ENCODE results near the gene TAGLN2.

TAGLN2 gene

DNA sequence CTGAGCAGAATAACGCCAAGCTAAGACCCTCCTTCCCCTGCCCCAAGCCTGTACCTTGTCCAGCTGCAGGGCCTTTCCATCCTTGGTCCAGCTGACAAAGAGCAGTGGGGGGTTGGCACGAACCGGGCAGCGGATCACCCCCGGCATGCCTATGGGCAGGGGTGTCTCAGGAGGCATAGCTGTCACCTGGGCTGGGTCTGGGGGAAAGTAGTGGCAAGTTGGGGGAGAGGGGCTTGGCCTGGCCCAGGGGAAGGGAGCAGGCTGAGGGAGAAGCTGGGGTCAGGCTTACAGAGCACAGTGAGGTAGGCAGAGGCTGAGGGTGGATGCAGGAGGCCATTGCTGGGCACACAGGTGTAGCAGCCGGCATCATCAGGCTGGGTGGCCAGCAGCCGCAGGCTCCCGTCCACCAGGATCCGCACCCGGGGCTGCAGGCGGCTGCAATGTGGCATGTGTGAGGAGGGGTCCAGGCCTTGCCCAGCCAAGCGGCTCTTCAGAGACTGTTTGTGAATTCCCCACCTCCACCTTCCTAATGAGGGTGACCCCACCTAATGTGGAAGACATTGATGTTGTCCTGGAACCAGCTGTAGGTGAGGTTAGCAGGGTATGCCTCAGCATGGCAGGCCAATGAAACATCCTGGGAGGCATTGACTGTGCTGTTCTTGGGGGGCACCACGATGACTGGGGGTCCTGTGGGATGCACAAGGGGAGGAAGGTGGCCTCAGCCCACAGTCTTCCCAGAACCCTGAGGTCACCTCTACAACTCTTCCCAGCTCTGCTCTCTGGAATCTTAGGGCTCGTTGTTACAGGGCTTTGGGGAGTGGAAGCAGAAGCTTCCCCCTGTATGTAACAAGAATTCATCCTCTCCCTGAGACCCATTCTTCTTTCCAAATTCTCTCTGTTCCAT lies 9.1 kb upstream of the TAGLN2 start:
- no peak for DNase-seq

DNA sequence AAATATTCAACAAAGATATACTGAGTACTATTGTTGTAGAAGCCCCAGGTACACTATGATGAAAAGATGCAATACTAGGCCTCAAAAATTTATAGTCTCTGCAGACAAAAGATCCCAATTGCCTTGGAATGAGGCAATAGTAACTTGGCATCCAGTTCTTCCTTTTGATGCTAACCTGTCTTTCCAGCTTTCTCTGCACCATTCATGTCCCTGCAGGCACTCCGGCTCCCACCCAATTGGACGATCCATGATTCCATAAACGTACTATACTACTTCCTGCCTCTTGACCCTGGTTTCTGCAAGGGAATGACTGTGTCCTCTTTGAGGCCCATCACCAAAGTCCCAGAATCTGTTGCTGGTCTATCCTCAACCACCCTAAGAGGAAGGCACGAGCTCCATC lies 8.0 kb upstream of the TAGLN2 start:
- no peak for DNase-seq

DNA sequence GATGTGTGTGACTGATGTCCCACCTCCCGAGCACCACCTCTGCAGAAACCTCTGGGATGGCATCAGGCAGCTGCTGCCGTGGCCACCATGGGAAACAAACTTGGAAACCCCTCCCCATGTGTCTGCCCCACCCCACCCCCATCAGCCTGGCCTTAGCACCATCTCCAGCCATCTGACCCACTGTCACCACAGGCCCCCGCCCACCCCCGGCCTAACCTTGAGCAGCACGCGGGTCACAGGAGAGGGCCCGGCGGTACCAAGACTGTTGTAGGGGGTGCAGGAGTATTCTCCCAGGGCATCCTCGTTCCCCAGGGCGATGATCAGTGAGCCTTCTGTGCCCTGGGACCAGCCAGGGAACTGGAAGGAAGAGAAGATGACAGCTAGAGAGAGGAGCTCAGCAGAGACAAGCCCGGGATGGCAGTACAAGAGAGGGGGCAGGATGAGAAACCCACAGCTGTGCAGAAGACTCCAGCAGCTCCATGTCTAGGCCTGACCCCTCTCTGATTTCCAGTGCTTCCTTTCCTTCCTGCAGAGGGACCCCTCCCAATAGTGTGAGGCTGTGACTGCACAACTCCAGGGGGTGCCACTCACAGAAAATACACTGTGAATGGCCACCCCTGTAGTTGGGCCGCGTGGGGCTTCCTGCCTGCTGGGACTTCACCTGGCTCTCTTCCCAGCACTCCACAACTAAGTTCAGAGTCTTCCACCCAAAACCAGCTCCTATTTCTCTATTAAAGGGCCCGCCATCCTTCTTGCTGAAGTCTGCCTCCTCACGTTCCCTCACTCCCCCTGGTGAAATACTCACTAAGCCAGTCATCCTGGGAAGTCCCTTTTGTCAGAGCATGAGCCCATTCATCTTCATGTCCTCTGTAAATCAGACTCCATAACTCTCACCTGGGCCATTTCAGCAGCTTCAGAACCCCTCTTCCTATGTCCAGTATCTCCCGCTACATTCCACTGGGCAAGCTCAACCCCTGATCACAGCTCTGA lies 7.3 kb upstream of the TAGLN2 start:
- DNase-seq: no peak

DNA sequence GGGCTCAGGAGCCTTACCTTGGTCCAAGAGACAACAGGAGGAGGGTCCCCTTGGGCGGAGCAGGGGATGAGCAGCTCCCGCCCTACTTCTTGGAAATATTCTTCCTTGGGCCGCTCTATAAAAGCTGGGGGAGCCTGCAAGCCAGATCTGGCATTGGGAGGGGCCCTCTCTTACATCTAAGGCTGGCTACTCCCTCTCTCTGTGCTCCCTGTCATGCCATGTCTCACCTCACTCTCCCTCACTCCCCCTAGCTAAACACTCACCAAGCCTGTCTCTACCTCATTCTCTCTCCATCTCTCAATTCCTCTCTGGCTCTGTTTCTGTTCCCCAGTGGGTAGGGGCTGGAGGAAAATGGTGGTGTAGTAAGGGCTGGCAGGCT lies 6.5 kb upstream of the TAGLN2 start:
- DNase-seq: no peak

DNA sequence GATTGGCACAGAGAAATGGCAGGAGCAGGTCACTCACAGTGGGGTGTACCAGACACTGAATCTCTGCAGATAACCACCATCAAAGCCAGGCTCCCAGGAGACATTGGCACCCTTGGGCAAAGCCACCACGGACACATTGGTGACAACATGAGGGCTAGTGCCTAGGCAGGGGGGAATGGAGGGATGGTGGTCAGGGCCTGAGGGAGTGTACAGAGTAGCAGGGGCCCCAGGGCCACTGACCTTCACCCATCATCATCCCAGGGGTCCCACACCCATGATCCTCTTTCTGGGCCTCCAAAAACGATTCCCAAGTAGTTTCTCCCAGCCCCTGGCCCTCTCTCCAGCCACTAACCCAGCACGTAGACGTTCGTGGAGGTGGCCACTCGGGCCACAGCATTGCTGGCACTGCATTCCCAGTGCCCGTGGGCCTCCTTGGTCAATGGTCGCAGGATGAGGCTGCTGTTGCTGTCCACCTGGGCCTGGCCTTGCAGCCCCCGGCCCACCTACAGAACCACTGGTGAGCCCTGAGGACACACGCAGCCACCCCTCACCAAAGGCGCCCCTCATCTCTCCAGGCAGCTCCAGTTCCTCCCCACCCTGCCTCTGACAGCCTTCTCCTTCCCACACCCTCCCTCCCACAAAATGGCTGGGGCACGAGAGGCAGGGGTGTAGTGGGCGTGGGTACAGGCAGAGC lies 5.9 kb upstream of the TAGLN2 start:
- no peak for DNase-seq

DNA sequence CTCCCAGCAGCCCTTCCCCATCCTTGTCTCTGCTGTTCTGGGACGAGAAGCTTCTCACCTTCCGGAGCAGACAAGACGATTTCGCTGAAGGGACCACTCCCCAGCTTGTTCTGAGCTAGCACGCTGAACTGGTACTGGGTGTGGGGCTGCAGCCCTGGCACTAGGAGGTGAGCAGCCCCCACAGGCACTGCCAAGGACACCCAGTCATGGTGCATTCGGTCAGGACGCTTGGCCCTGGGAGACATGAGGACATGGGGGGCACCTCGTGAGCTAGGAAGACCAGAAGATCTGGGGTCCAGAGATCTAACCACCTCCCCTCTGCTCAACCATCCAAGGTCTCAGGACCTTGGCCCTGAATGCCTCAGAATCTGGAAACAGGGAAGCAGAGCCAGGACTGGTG lies 5.3 kb upstream of the TAGLN2 start:
- DNase-seq: no peak

DNA sequence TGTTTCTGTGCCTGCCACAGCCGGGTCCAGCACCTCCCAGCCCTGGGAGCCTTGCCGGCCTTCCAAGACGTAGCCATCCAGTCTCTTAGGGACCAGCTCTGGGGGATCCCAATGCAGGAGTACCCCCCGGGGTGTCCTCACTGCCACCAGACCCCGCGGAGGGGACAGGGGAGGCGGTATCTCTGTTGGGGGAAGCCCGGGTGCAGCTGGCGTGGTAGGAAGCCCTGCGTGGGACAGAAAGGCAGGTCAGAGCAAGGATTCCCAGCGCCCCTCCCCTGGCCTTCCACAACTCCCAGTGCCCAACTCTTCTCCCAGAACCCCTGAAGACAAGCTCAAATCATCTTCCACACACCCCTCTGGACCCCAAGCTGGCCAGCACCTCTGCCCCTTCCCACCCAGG lies 4.9 kb upstream of the TAGLN2 start:
- no peak for DNase-seq

DNA sequence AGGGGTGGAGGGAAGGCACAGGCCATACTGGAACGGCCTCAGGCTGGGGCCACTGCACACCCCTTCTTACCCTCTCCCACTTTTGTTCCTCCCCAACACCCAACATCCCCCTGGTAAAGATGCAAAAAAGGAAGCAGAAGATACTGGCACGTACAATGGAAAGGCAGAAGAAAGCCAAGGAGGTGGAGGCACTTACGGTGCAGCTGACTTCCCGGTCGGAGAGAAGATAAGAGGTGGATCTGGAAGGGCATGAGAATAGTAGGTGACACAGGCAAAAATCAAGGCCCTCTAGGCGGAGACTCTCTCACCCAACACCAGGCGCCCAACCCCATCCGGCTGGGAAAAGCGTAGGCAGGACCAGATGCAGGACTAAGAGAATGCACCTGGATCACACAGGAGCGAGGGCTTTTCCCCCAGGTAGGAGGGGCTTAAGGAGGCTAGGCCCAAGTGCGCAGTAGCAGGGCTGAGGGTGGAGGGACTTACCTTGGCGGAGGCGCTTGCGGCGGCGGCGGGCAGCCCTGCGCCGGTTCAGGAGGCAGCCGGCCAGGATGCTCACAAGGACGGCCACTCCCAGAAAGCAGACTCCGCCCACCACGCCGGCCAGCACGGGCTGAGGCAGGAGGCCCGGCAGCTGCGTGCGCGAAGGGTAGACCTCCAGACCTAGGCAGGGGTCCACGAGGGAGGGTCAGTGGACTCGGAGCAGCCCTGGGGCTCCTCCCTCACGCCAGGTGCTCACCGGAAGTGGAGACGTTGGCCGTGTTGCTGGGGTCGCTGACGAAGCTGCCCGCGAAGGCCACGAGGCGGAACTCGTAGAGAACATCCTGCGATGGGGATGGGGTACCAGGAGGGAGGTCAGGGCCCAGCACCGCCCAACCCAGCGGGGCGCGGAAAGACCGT lies 4.1 kb upstream of the TAGLN2 start:
- DNase-seq: no peak

DNA sequence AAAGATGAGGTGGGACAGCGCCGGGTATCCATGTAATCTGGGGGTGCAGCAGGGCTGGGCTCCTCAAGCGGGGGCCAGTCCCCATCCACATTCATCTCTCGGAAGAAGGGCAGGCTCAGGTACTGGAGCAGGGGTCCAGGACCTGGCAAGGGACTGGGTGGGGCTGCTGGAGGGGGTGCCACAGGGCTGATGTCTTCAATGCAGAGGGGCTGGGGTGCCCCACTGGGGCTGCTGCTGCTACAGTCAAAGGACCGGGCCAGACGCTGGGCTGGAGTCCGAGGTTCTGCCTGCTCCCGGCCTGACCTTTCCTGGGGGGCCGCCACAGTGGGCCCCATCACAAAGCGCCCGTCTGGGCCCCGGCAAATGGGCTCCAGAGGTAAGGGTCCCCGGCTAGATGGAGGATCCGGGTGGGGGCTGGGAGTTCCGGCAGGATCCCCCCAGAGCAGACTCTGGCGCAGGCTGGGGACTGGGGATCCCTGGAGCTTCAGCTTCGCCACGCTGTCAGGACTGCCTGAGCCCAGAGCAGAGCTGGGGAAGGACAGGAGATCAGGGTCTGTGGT lies 3.3 kb upstream of the TAGLN2 start:
- DNase-seq: no peak

DNA sequence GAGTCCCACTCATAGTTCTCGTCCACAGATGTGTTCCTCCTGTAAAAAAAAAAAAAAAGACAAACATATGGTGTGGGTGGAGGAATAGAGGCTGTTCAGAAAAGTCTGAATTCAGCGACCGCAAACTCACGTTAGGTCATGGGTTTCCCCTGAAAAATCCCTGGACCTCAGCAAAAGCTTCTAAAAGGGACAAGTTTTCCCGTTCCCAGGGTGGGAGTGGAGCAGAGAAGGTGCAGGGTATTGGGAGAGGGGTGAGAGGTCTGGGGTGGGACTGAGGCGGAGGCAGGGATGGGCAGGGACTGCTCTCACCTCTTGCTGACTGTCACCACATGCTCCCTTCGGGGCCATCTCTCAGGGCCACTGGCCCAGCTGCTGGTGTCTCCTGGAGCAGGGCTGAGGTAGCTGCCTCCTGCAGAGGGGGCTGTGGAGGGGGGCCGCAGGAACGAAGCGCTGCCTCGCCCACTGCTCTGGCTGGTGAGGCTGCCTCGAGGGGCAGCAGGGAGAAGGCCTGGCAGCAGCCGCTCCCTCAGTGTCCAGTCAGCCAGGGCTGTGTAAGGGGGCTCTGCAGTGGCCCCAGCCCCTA lies 2.6 kb upstream of the TAGLN2 start:
- DNase-seq: no peak

DNA sequence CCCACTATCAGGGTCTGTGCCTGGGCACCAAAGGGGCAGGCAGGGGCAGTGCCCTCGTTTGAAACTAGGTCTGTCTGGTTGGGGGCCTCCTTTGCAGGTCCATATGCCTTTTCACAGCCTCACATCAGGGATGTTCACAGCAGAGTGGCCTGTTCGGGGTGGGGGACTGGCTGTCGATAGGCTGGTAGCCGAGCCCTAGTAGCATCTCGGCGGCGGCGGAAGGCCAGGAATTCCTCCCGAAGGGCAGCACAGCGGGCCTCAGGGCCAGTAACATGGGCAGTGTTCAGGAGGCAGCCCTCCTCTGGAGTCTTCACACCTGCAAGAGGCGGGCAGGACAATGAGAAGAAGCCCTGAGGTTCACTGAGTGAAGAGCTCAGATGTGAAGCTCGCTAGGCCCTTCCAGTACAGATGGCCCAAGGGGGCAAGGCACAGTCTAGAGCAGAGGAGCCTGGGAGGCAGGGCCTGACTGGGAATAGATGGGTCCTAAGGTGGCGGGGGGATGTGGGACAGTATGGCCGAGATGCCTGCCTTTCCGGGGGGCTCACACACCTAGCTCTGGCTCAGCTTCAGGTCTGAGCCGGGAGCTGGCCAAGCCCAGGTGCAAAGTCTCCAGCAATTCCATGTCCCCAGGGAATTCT lies 2.0 kb upstream of the TAGLN2 start:
- DNase-seq: no peak

DNA sequence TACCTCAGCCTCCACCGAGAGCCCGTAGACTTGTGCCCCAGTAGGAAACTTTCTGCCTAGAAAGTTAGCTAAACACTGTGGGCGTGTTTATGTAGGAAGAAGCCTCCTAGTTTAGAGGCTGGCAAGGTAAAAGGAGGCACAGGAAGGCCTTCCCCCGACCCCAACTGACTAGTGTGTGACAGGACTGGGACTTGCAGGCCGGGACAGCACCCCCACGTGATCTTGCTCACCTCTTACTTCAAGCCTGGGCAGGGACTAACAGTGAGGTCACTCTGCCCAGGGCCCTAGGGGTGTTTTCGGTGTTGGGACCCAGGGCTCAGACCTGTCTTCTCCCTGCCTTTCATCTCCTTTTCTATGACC lies 392 bp upstream of the TAGLN2 start:
- DNase-seq: peak; percentile 62

DNA sequence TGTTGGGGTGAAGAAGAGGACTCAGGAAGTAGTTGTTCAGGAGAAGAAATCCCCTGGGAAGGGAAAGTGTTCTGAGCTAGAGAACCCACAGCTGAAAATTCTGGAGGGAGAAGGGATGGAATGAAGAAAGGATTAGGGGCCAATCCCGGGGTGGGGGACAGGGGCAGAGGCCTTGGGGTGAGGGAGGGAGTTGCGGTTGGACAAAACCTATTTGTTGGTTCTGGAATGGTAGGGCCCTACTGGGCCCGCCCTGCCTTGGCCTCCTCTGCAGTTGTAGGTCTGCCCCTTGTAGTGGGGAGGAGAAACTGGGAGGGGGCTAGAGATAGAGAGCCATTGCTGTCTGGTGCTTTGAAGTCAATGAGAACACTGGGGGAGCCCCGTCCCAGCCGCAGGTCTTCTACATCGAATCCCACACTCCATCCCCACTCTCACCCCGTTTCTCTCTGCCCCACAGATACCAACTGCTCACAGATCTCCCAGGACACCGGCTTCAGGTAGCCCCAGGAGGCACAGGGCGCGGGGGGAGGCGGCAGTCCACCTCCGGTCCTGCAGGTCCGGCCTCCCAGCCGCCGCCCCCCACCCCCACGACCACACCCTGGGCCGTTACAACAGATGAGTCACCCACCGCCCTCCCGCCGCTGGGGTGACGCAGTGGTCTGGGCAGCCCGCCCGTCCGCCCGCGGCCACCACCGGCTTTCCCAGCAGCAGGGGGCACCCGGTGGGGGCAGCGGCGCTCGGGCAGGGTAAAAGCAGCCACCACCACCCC lies 1.1 kb downstream of the TAGLN2 start:
- peak; percentile 77 for DNase-seq

DNA sequence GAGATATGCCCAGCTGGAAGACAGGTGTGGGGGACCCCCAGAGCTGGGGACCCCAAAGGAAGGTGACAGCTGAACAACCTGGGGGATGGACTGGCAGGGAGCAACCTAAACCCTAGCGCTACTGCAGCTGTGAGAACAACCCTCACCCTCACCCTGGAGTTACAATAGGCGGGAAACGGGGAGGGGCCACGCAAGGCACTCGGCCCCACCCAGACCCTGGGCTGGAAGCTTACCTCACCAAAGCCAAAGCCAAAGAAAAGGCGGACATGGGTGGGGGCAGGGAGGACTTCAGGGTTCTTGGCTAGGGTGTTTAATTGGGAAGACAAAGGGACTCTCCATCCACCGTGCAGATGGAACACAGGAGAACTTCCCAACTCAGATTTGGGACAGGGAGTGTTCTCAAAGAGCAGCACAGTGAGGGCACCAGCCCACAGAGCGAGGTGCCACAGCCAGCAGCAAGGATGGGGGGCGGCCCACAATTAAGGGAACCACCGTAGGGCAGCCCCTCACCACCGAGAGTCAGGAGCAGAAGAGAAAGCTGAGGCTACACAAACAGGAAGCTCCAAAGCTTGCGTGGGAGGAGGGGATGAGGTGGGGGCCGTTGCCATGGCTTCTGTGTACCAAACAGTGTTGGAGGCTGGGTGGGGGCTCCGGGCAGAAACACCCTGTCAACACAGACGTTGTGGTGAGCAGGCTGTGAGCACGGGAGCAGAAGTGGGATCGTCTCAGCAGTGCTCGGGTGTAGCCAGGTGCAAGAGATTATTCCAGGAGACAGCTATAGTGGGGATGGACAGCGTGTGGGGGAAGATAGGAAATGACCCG lies 1.9 kb downstream of the TAGLN2 start:
- peak; percentile 46 for DNase-seq

DNA sequence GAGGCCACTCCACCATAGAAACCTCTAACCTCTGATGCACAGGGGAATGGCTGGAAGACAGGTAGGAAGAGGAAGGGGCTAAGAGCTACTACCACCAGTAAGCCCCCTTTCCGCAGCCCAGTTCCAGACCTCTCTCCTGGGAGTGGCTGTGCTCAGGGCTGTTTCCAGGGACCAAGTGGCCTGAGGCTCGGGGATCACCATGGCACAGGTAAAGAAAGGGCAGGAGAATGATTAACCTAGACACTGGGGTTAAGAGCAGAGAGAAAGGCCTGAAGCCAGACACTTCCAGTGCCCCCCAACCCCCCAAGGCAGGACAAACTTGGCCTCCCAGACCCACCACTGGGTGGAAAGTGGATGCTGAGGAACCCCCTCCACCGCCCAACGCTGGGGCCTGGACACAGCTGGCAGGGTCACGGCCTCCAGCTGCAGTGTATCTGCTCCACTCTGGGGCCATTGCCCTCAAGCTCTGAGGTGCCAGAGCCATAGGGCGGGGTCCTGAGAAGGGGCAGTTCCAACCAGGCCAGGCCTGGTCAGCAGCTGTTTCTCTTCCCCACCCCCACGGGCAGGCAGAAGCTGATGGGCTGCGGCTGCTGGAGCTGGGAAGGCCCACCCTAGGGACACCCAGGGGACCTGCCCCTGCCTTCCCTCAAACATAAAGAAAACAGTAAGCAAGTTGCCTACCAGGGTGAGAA lies 2.6 kb downstream of the TAGLN2 start:
- no peak for DNase-seq

DNA sequence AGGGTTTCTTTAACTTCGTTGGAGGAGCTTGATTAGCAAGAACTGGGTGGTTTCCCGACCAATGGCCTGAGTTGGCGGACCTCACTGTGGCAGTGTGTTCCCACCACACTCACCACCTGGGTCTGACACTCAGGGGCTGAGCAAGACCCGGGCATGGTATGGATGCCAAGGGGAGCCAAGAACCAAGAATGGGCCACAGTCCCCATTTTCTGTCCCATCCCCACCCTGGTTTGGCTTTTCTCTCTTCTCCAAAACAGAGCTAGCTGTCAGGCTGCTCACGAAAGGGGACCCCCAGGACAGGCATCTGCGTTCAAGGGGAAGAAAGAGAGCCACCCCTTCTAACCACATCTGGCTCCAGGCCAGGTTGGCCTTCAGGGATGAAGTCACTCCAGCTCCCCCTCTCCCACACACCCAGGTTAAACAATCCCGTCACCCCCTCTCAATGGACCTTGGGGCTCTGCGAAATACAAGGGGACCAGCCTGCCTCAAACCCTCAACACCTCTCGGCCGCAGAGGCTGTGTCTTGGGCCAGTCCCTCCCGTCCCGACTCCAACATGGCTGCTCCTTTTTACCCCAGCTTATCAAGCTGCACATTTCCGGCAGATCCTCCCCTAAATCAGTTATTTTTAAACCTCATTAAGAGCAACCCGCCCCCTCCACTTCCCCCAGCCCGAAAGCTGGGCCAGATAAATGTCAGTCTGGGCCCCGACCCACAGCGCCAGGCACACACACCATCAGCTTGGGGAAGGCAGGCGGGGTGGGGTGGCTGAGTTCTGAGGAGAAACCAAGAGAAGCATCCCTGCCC lies 3.4 kb downstream of the TAGLN2 start:
- no peak for DNase-seq

DNA sequence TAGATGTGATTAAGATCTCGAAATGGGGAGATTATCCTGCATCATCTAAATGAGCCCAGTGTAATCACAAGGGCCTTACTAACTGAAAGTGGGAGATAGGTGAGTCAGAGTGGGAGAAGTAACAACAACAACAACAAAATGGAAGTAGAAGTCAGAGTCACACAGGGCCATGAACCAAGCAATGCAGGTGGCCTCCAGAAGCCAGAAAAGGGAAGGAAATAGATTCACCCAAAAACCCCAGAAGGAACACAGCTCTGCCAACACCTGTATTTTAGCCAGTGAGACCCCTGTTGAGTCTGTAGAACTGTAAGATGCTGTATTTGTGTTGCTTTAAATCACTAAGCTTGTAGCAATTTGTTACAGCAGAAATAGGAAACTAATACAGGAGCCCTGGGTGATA lies 4.1 kb downstream of the TAGLN2 start:
- DNase-seq: no peak

DNA sequence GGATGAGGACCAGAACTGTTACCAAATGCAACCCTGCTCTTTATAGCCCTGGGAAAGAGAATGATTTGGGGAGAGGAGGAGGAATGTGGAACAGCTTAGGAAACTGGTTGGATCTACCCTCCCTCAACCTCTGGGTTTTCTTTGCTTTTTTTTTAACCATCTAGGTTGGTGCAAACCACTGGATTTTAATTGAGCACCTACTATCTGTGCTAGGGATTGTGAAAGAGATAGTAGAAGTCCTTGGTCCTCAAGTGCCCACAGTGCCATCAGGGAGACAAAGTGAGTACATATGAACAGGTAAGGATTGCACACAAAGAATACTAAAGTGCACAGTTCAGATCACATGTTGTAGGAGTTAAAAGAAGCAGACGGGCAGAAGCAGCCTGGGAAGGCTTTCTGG lies 4.7 kb downstream of the TAGLN2 start:
- no peak for DNase-seq
